Prostate gland (tissue), 2 donors: ENCODE data around the gene TOR1B. TPM values are rescaled to one million over a fixed set of nuclear protein-coding genes. Genes with fewer than 3 reads are reported as not detected.
"Not testable (repeated sequence)": the region's sequence is repeated elsewhere in the genome, so short reads cannot be mapped to it uniquely, and the experiment has no call there.

ENCODE experiments used
- DNase-seq: peaks from one replicate; pipeline ENCODE4 v3.0.0-alpha.2; 2019; ENCODE audit warnings: low spot score
- H3K27ac ChIP-seq, 2 donors: fragments of 200-600 bp; sonication (generic); 2 replicates each; pipeline ENCODE4 v1.5.1; 2017 to 2019
- H3K27me3 ChIP-seq: fragments of 200-600 bp; sonication (generic); replicated peaks from 2 replicates; pipeline ENCODE4 v1.5.1; 2019; ENCODE audit not compliant: insufficient read depth
- H3K36me3 ChIP-seq, 2 donors: fragments of 200-600 bp; sonication (generic); 1 replicate in 1 of 2; 2 replicates in 1 of 2; pipeline versions ENCODE4 v1.5.1 to v1.8.1; 2017 to 2019
- H3K4me1 ChIP-seq: fragments of 200-600 bp; sonication (generic); replicated peaks from 2 replicates; pipeline ENCODE4 v1.5.1; 2019
- H3K4me3 ChIP-seq, 2 donors: fragments of 200-600 bp; sonication (generic); 2 replicates each; pipeline ENCODE4 v1.5.1; 2017 to 2019
- H3K9me3 ChIP-seq: fragments of 200-600 bp; sonication (generic); 2 replicates; pipeline ENCODE4 v1.5.1; 2017
- CTCF ChIP-seq, 4 experiments: fragments of 200-600 bp in 2 of 4; fragments of 450-650 bp in 2 of 4; sonication (generic) in 2 of 4; IDR thresholded peaks; 1 replicate in 3 of 4; 2 replicates in 1 of 4; pipeline ENCODE4 v1.5.1; 2016 to 2019; ENCODE audit warnings: antibody characterized with exemption in 4 of 4, mild to moderate bottlenecking in 2 of 4, moderate library complexity in 2 of 4
- POLR2A ChIP-seq: fragments of 450-650 bp; IDR thresholded peaks from one replicate; pipeline ENCODE4 v1.6.1; 2016; ENCODE audit warnings: antibody characterized with exemption, mild to moderate bottlenecking
- POLR2AphosphoS5 ChIP-seq: sonication (generic); formaldehyde crosslinking; IDR thresholded peaks from one replicate; pipeline ENCODE4 v1.6.1; 2017; ENCODE audit warnings: antibody characterized with exemption
- WGBS: methylation state at CpG from one replicate; pipeline ENCODE4 v1.1.5; 2018; 5-methylcytosine and 5-hydroxymethylcytosine counted together
- intact Hi-C: fragments of 100-400 bp; cut with DNase I; formaldehyde crosslinking; loops from one replicate; pipeline ENCODE4 v1.14.2; 2022
- total RNA-seq, 2 donors: library from RNA; depleted of rRNA; stranded (reverse); fragments of >200 nt; gene quantifications; one replicate each; pipeline ENCODE4 v1.1.0, GENCODE V29; 2016

Gene TOR1B
- total RNA-seq, 2 donors from 2014 or later, result 31.4 to 35.7 TPM

GRCh38 chr9:129781131-129781530 lies 21.9 kb upstream of the TOR1B start:
- H3K4me1 ChIP-seq, result no peaks in the 10 kb centered on the region
- no peaks in the 10 kb centered on the region for H3K36me3 ChIP-seq
- 87% methylated on average over 8 of the region's 8 CpGs for WGBS
- TF ChIP-seq POLR2A, result no peak
- intact Hi-C loops, result loop anchor here (5.0 kb wide), 1 partner anchor 649 kb away; no protein-coding TSS in a partner anchor
- no peak overlapping the region for H3K27ac ChIP-seq
- DNase-seq, result no peak
- no peak overlapping the region for H3K4me3 ChIP-seq
- no peaks in the 10 kb centered on the region for H3K9me3 ChIP-seq
- H3K27me3 ChIP-seq, result no peaks in the 10 kb centered on the region

GRCh38 chr9:129781981-129782380 lies 21.0 kb upstream of the TOR1B start:
- no peaks in the 10 kb centered on the region for H3K36me3 ChIP-seq
- no peak overlapping the region for H3K4me3 ChIP-seq
- DNase-seq, result no peak
- WGBS, result 77% methylated on average over 5 of the region's 5 CpGs
- no peaks in the 10 kb centered on the region for H3K4me1 ChIP-seq
- no peaks in the 10 kb centered on the region for H3K9me3 ChIP-seq
- intact Hi-C loops, result loop anchor here (2.0 to 5.0 kb wide), 3 partner anchors 45 to 650 kb away; partner anchors contain the start of gene ASB6
- no peak overlapping the region for H3K27ac ChIP-seq
- H3K27me3 ChIP-seq, result no peaks in the 10 kb centered on the region
- TF ChIP-seq CTCF (IDR thresholded peaks at IDR 0.05) (no peak), POLR2A (no peak), POLR2AphosphoS5 (no peak)

GRCh38 chr9:129783516-129784361 lies 19.2 kb upstream of the TOR1B start:
- Histone ChIP-seq H3K27me3 (no peaks in the 10 kb centered on the region), H3K36me3 (no peaks in the 10 kb centered on the region), H3K9me3 (no peaks in the 10 kb centered on the region), H3K4me3 (no peak overlapping the region), H3K4me1 (no peaks in the 10 kb centered on the region), H3K27ac (no peak overlapping the region)
- peak; percentile 60 for DNase-seq
- TF ChIP-seq CTCF (IDR thresholded peaks at IDR 0.05), result peak; percentile 82 to 92 (median 86)
- TF ChIP-seq POLR2A, result no peak
- peak; percentile 71 for TF ChIP-seq POLR2AphosphoS5
- intact Hi-C loops, result loop anchor here (2.0 to 5.0 kb wide), 3 partner anchors 47 to 651 kb away; partner anchors contain the start of gene ASB6
- WGBS, result 32% methylated on average over 14 of the region's 14 CpGs

- WGBS, result 74% methylated on average over 11 of the region's 11 CpGs
- not testable (repeated sequence) for H3K27ac ChIP-seq, H3K9me3 ChIP-seq, H3K4me1 ChIP-seq, H3K4me3 ChIP-seq, H3K36me3 ChIP-seq, H3K27me3 ChIP-seq, DNase-seq
- intact Hi-C loops, result loop anchor here (5.0 kb wide), 1 partner anchor 653 kb away; no protein-coding TSS in a partner anchor
Observed at GRCh38 chr9:129784970-129785369, 18.0 kb upstream of the TOR1B start.

GRCh38 chr9:129785866-129786265 lies 17.1 kb upstream of the TOR1B start:
- no peak for TF ChIP-seq CTCF (IDR thresholded peaks at IDR 0.05)
- no peaks in the 10 kb centered on the region for H3K27me3 ChIP-seq
- no peak overlapping the region for H3K4me3 ChIP-seq
- no peak overlapping the region for H3K27ac ChIP-seq
- no peaks in the 10 kb centered on the region for H3K4me1 ChIP-seq
- no peak for DNase-seq
- intact Hi-C loops, result no loop called here
- 94% methylated on average over 1 of the region's 1 CpG for WGBS
- H3K9me3 ChIP-seq, result no peaks in the 10 kb centered on the region
- H3K36me3 ChIP-seq, result no peaks in the 10 kb centered on the region

- Histone ChIP-seq H3K27ac (no peak overlapping the region), H3K4me3 (no peak overlapping the region), H3K27me3 (no peaks in the 10 kb centered on the region), H3K36me3 (no peaks in the 10 kb centered on the region), H3K4me1 (no peaks in the 10 kb centered on the region), H3K9me3 (no peaks in the 10 kb centered on the region)
- no peak for DNase-seq
- intact Hi-C loops, result no loop called here
- no peak for TF ChIP-seq CTCF (IDR thresholded peaks at IDR 0.05)
- TF ChIP-seq POLR2A, result no peak
- TF ChIP-seq POLR2AphosphoS5, result no peak
- WGBS, result 87% methylated on average over 10 of the region's 10 CpGs
Observed at GRCh38 chr9:129786481-129786880, 16.5 kb upstream of the TOR1B start.
